A549 (cell line): Measurements from ENCODE around the gene FAM162A. TPM values are rescaled to one million over a fixed set of nuclear protein-coding genes. Genes with fewer than 3 reads are reported as not detected.

Experiments used
- BHLHE40 ChIP-seq: IDR thresholded peaks from 2 replicates; pipeline ENCODE4 v1.6.1; 2012; ENCODE audit warnings: low read depth, low read length, inconsistent platforms
- CBX2 ChIP-seq: fragments of 200-600 bp; sonication (generic); IDR thresholded peaks from 2 replicates; pipeline ENCODE4 v1.6.1; 2016; ENCODE audit warnings: low read depth, mild to moderate bottlenecking, borderline replicate concordance
- CBX8 ChIP-seq: fragments of 200-600 bp; sonication (generic); IDR thresholded peaks from 2 replicates; pipeline ENCODE4 v1.6.1; 2016
- CEBPB ChIP-seq, 2 experiments: fragments of >200 bp in 1 of 2; sonication (Bioruptor Twin) in 1 of 2; formaldehyde crosslinking in 1 of 2; IDR thresholded peaks; 2 replicates each; pipeline ENCODE4 v1.6.1; 2012 to 2016
- CHD2 ChIP-seq: fragments of 150-350 bp; IDR thresholded peaks from 2 replicates; pipeline ENCODE4 v1.6.1; 2014; ENCODE audit warnings: low read length; ENCODE audit not compliant: partially characterized antibody
- CHD4 ChIP-seq: fragments of 200-600 bp; sonication (generic); IDR thresholded peaks from 2 replicates; pipeline ENCODE4 v1.6.1; 2016; ENCODE audit warnings: antibody characterized with exemption, mild to moderate bottlenecking, borderline replicate concordance
- CTCF ChIP-seq: fragments of >200 bp; sonication (Bioruptor Twin); formaldehyde crosslinking; IDR thresholded peaks from 3 replicates; pipeline ENCODE4 v1.5.1; 2016
- EHMT2 ChIP-seq: fragments of 200-600 bp; sonication (generic); IDR thresholded peaks from 2 replicates; pipeline ENCODE4 v1.6.1; 2016; ENCODE audit warnings: antibody characterized with exemption, low read depth, mild to moderate bottlenecking, moderate library complexity
- ESRRA ChIP-seq: fragments of 150-350 bp; IDR thresholded peaks from 2 replicates; pipeline ENCODE4 v1.6.1; 2014; ENCODE audit warnings: mild to moderate bottlenecking, low read length, borderline replicate concordance
- FOSB ChIP-seq: fragments of 250-450 bp; sonication (Bioruptor Pico); IDR thresholded peaks from 2 replicates; pipeline ENCODE4 v1.5.0; 2020; ENCODE audit warnings: mild to moderate bottlenecking, moderate library complexity
- GATA3 ChIP-seq: IDR thresholded peaks from 2 replicates; pipeline ENCODE4 v1.6.1; 2012; ENCODE audit warnings: borderline replicate concordance
- HEYL ChIP-seq: fragments of 250-450 bp; sonication (Bioruptor Pico); IDR thresholded peaks from 2 replicates; pipeline ENCODE4 v1.8.0; 2021; ENCODE audit warnings: mild to moderate bottlenecking, moderate library complexity
- HMGXB4 ChIP-seq: fragments of 250-450 bp; sonication (Bioruptor Pico); IDR thresholded peaks from 2 replicates; pipeline ENCODE4 v1.5.0; 2021; ENCODE audit warnings: mild to moderate bottlenecking, moderate library complexity, borderline replicate concordance
- HOXA7 ChIP-seq: fragments of 250-450 bp; sonication (Bioruptor Pico); IDR thresholded peaks from 2 replicates; pipeline ENCODE4 v1.5.0; 2020; ENCODE audit warnings: mild to moderate bottlenecking, moderate library complexity
- HOXB5 ChIP-seq: fragments of 250-450 bp; sonication (Bioruptor Pico); IDR thresholded peaks from 2 replicates; pipeline ENCODE4 v1.5.0; 2020; ENCODE audit warnings: mild to moderate bottlenecking, moderate library complexity
- JUN ChIP-seq, 2 experiments: fragments of >200 bp; sonication (Bioruptor Twin); formaldehyde crosslinking; IDR thresholded peaks; 2 replicates in 1 of 2; 3 replicates in 1 of 2; pipeline ENCODE4 v1.6.1; 2016 to 2017
- MAFK ChIP-seq: fragments of 450-650 bp; IDR thresholded peaks from 2 replicates; pipeline ENCODE4 v1.6.1; 2014; ENCODE audit not compliant: partially characterized antibody
- MAX ChIP-seq: IDR thresholded peaks from 2 replicates; pipeline ENCODE4 v1.6.1; 2012
- NFE2L2 ChIP-seq: fragments of 150-350 bp; conservative IDR thresholded peaks from 2 replicates; pipeline ENCODE4 v1.6.1; 2014; ENCODE audit warnings: low read length
- NR3C1 ChIP-seq: fragments of >200 bp; sonication (Bioruptor Twin); formaldehyde crosslinking; IDR thresholded peaks from 3 replicates; pipeline ENCODE4 v1.6.1; 2017
- PBX3 ChIP-seq: IDR thresholded peaks from 2 replicates; pipeline ENCODE4 v1.6.1; 2012
- POLR2AphosphoS2 ChIP-seq: conservative IDR thresholded peaks from 2 replicates; pipeline ENCODE4 v1.6.1; 2012; ENCODE audit warnings: low read length, improper control_type of control experiment, inconsistent platforms
- RCOR1 ChIP-seq: fragments of 150-350 bp; IDR thresholded peaks from 2 replicates; pipeline ENCODE4 v1.6.1; 2014; ENCODE audit warnings: antibody characterized with exemption, low read length, low read depth
- RFX5 ChIP-seq: fragments of 450-650 bp; IDR thresholded peaks from 2 replicates; pipeline ENCODE4 v1.7.1; 2014; ENCODE audit warnings: antibody characterized with exemption, mild to moderate bottlenecking, moderate library complexity
- SMC3 ChIP-seq: fragments of >200 bp; sonication (Bioruptor Twin); formaldehyde crosslinking; IDR thresholded peaks from 3 replicates; pipeline ENCODE4 v1.6.1; 2018; ENCODE audit warnings: inconsistent platforms
- TFCP2L1 ChIP-seq: fragments of 250-450 bp; sonication (Bioruptor Pico); IDR thresholded peaks from 2 replicates; pipeline ENCODE4 v1.5.0; 2021; ENCODE audit warnings: mild to moderate bottlenecking
- TP53 ChIP-seq: fragments of 250-450 bp; sonication (Bioruptor Pico); IDR thresholded peaks from 2 replicates; pipeline ENCODE4 v1.5.0; 2021; ENCODE audit warnings: mild to moderate bottlenecking, moderate library complexity
- ZC3H11A ChIP-seq: fragments of 450-650 bp; IDR thresholded peaks from 2 replicates; pipeline ENCODE4 v1.6.1; 2014; ENCODE audit warnings: antibody characterized with exemption, mild to moderate bottlenecking
- ZNF302 ChIP-seq: fragments of 250-450 bp; sonication (Bioruptor Pico); IDR thresholded peaks from 2 replicates; pipeline ENCODE4 v1.9.0; 2021; ENCODE audit warnings: inconsistent platforms, mild to moderate bottlenecking, moderate library complexity
- ZSCAN20 ChIP-seq: fragments of 250-450 bp; sonication (Bioruptor Pico); IDR thresholded peaks from 2 replicates; pipeline ENCODE4 v1.8.0; 2022; ENCODE audit warnings: mild to moderate bottlenecking, moderate library complexity
- polyA plus RNA-seq, 4 experiments: library from polyadenylated mRNA; depleted of rRNA in 3 of 4; stranded (reverse); fragments of >200 nt; fragmentation: RNase III in 1 of 4; extraction: RNeasy Plus Mini Kit Qiagen cat#74134 plus additional on column Dnase treatment in 1 of 4; gene quantifications; 2 replicates in 3 of 4; 3 replicates in 1 of 4; pipeline ENCODE4 v1.2.3, GENCODE V29; 2011 to 2017
- TF ChIP-seq, protein P1 (sequence below): fragments of 450-650 bp; IDR thresholded peaks from 2 replicates; pipeline ENCODE4 v1.6.1; 2014; ENCODE audit warnings: antibody characterized with exemption
- TF ChIP-seq, protein P2 (sequence below): IDR thresholded peaks from 2 replicates; pipeline ENCODE4 v1.6.1; 2012; ENCODE audit warnings: low read depth, borderline replicate concordance
- TF ChIP-seq, protein P3 (sequence below): fragments of 250-450 bp; sonication (Bioruptor Pico); IDR thresholded peaks from 2 replicates; pipeline ENCODE4 v1.5.0; 2020; ENCODE audit warnings: low read depth, mild to moderate bottlenecking, moderate library complexity
- TF ChIP-seq, protein P4 (sequence below): fragments of >200 bp; sonication (Bioruptor Twin); formaldehyde crosslinking; IDR thresholded peaks from 3 replicates; pipeline ENCODE4 v1.6.1; 2016

Gene FAM162A
- polyA plus RNA-seq, 2 of the 4 experiments (the other 2 are of a cell fraction): 41.8 to 61.1 TPM

- TF ChIP-seq CHD4 (no peak), BHLHE40 (no peak), CEBPB (IDR thresholded peaks at IDR 0.05) (no peak), GATA3 (no peak; the same call in 1 of the 2 replicates), ZNF302 (no peak), CTCF (no peak), JUN (IDR thresholded peaks at IDR 0.05) (peak; percentile 47 to 84; a peak in 3 of 5 replicates), ZC3H11A (no peak), TFCP2L1 (CRISPR knock-in tag) (no peak), ZSCAN20 (CRISPR knock-in tag) (no peak), CHD2 (no peak), ESRRA (no peak), HOXA7 (CRISPR knock-in tag) (no peak), TP53 (CRISPR knock-in tag) (no peak), PBX3 (no peak), NFE2L2 (no peak), RCOR1 (no peak), SMC3 (no peak), CBX2 (no peak), HEYL (no peak), POLR2AphosphoS2 (no peak), HOXB5 (CRISPR knock-in tag) (no peak), HMGXB4 (CRISPR knock-in tag) (no peak), MAFK (no peak), MAX (peak; percentile 83), EHMT2 (no peak), FOSB (no peak), NR3C1 (no peak), CBX8 (no peak), RFX5 (no peak)
- TF ChIP-seq, protein P1, sequence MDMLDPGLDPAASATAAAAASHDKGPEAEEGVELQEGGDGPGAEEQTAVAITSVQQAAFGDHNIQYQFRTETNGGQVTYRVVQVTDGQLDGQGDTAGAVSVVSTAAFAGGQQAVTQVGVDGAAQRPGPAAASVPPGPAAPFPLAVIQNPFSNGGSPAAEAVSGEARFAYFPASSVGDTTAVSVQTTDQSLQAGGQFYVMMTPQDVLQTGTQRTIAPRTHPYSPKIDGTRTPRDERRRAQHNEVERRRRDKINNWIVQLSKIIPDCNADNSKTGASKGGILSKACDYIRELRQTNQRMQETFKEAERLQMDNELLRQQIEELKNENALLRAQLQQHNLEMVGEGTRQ: 0 out of 2 replicates have a peak, but pooled peaks have one; percentile 19
- TF ChIP-seq, protein P2, sequence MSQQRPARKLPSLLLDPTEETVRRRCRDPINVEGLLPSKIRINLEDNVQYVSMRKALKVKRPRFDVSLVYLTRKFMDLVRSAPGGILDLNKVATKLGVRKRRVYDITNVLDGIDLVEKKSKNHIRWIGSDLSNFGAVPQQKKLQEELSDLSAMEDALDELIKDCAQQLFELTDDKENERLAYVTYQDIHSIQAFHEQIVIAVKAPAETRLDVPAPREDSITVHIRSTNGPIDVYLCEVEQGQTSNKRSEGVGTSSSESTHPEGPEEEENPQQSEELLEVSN: peak; percentile 33; the same call in 1 of the 2 replicates
- TF ChIP-seq, protein P3, sequence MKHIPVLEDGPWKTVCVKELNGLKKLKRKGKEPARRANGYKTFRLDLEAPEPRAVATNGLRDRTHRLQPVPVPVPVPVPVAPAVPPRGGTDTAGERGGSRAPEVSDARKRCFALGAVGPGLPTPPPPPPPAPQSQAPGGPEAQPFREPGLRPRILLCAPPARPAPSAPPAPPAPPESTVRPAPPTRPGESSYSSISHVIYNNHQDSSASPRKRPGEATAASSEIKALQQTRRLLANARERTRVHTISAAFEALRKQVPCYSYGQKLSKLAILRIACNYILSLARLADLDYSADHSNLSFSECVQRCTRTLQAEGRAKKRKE (CRISPR knock-in tag): 0 out of 2 replicates have a peak, but pooled peaks have one; percentile 25
- TF ChIP-seq, protein P4, sequence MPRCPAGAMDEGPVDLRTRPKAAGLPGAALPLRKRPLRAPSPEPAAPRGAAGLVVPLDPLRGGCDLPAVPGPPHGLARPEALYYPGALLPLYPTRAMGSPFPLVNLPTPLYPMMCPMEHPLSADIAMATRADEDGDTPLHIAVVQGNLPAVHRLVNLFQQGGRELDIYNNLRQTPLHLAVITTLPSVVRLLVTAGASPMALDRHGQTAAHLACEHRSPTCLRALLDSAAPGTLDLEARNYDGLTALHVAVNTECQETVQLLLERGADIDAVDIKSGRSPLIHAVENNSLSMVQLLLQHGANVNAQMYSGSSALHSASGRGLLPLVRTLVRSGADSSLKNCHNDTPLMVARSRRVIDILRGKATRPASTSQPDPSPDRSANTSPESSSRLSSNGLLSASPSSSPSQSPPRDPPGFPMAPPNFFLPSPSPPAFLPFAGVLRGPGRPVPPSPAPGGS: peak; percentile 43; the same call in 2 of the 3 replicates
Observed at GRCh38 chr3:122382888-122383666, 905 bp upstream of the FAM162A start, which contains the start of gene MIX23 (continued).
